GM12872 (cell line): ENCODE data around the gene RAB31.

Source experiments
- TF ChIP-seq, protein P1 (sequence below): IDR thresholded peaks from 3 replicates; pipeline ENCODE4 v1.5.1; 2011; ENCODE audit warnings: low read depth, mild to moderate bottlenecking, low read length, moderate library complexity; ENCODE audit not compliant: insufficient read depth

The RAB31 gene

DNA sequence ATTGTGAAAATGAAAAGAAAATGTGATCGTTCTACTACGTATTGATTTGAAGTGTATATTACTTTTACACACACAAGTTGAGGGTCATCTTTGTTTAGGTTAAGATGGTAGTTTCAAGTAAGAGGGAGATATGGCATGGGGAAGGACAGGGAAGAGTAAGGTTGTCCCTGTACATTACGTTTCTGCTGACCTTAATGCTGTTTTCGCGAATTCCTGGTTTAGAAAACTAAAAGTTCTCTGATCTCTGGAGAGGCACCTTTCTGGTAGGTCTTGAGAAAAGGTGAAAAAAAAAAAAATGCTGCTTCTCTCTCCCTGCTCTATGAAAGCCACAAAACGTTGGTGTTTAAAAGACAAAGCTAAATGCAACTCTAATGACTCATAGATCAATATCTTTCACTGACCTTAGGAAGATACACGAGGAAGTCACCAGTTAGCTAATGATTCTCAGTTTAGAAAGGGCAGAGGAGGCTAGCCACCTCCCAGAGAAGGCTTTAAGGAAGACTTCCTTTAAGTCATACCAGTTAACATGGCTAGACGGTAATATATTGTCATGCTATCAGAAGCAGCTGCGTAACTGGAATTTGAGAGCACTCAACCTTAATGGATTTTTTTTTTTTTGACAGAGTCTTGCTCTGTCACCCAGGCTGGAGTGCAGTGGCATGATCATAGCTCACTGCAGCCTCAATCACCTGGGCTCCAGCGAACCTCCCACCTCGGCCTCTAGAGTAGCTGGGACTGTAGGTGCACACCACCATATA is 190.9 kb downstream of the RAB31 start:
- TF ChIP-seq, protein P1, sequence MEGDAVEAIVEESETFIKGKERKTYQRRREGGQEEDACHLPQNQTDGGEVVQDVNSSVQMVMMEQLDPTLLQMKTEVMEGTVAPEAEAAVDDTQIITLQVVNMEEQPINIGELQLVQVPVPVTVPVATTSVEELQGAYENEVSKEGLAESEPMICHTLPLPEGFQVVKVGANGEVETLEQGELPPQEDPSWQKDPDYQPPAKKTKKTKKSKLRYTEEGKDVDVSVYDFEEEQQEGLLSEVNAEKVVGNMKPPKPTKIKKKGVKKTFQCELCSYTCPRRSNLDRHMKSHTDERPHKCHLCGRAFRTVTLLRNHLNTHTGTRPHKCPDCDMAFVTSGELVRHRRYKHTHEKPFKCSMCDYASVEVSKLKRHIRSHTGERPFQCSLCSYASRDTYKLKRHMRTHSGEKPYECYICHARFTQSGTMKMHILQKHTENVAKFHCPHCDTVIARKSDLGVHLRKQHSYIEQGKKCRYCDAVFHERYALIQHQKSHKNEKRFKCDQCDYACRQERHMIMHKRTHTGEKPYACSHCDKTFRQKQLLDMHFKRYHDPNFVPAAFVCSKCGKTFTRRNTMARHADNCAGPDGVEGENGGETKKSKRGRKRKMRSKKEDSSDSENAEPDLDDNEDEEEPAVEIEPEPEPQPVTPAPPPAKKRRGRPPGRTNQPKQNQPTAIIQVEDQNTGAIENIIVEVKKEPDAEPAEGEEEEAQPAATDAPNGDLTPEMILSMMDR: no peak

DNA sequence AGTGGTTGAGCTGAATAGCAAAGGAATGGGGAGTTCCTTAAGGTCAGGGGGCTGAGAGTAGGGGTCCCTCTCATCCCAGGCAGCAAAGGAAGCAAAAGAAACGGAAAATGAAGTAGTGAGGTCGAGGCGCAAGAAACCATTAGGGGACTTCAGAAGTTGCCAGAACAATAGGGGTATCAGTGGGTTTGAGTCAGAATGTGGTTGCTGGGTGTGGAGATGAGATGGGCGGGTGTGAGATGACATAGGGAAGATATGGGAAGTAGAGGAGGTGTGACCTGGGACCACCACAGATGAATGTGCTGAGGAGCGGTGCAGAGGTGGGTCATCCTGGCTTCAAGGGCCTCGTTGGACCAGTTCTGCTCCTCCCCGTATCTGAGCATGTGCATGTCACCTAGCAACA is 192.6 kb downstream of the RAB31 start:
- TF ChIP-seq, protein P1: no peak

DNA sequence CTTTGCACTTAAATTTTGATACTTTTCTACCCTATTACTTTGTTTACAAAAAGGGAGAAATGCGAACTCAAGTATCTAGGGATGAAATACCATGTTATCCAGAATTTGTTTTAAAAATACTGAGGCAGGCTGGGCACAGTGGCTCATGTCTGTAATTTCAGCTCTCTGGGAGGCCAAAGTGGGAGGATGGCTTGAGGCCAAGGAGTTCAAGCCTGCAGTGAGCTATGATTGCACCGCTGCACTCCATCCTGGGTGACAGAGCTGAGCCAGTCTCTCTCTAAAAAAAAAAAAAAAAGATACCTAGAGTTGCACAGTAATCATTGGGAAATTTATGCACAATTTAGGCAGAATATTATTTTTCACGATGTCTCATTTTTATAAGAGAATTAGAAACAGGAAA is 193.3 kb downstream of the RAB31 start:
- TF ChIP-seq, protein P1: no peak

DNA sequence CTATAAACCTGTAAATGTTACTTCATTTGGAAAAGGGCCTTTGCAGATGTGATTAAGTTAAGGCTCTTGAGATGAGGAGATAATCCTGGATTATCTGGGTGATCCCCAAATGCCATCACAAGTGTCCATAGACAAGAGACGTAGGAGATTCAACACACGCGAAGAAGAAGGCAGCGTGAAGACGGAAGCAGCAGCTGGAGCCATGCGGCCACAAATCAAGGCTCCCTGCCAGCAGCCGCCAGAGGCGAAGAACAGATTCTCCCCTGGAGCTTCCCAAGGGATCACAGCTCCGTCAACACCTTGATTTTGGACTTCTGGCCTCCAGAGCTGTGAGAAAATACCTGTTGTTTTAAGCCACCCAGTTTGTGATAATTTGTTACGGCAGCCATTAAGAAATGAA is 194.7 kb downstream of the RAB31 start:
- TF ChIP-seq, protein P1: no peak

DNA sequence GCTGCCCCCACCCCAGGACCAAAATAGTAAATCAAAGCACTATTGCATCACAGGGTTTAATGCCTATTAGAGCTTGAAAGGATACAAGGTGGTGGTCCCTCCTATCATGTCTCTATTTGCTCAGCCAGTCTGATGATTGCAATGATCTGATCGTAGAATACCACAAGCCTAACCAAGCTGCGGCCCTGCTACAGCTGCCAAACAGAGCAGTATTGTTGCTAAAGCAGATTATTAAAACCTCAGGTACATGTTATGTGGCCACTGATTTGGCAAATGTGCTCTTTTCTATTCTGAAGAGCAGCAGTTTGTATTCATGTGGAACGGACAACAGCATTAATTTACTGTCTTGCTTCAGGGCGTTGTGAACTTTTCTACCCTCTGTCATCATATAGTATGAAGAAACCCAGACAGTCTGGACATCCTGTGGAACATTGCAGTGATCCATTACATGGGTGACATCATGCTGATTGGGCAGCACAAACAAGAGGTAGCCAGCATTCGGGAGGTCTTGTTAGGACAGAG is 197.4 kb downstream of the RAB31 start:
- TF ChIP-seq, protein P1: no peak

DNA sequence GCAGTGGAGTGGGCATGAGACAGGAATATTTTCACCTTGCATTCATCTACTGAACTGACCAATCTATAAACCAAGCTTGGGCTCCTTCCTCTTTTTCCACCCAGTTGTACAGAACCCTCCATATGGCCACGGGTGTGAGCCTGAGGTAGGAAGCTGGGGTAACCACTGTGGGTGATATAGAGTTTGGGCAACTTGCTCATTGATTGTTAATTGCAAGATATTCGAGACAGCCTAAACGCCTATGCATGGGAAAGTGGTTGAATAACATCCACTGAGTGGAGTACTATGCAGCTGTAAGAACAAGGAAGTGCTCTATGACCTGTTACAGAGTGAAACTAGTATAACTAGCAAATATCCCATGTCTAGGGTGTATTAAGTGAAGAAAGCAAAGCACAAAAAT is 198.4 kb downstream of the RAB31 start:
- TF ChIP-seq, protein P1: no peak

DNA sequence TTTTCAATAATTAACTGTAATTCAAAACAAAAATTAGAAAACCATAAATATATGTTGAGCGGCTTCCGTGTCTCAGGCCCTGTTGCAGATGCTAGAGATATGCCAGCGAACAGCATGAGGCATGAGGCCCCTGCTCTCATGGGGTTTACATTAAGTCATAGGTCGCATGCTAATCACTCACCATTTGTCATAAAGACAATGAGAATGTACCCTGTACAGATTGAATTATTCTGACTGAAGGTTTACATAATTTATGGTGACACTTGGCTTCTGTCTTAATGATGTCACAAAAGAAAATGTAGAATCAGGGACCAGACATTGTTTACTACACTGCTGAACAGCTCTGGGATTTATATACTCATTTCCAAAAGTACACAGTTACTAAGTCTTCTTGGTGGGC is 199.8 kb downstream of the RAB31 start:
- TF ChIP-seq, protein P1: no peak

DNA sequence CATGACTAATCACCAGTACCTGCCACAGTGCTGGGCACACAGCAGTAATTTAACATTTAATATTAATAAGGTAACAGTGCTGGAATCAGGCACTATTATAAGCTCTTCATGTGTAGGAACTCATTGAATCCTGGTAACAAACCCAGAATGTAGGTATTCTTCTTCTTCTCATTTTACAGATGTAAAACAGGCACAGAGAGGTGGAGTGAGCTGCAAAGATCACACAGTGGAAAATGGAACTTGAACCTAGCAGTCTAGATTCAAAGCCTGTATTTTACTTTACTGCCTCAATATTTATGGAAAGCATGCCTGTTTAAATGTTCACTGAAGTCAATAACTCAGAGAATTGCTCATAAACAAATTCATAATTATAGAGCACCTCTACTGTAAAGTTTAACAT is 202.0 kb downstream of the RAB31 start:
- TF ChIP-seq, protein P1: no peak
